GM21737 (cell line): ENCODE data around the gene LRRC18.

Experiments
- ATAC-seq: cut with Tn5 transposase; IDR thresholded peaks from one replicate; pipeline ENCODE4 v1.9.1; 2021; ENCODE audit warnings: mild to moderate bottlenecking, moderate library complexity; ENCODE audit not compliant: unreplicated experiment

Gene LRRC18

GRCh38 chr10:48939790-48940325 is at the start of gene LRRC18:
Gene LRRC18 (minus strand): TSS chr10:48939840. CDS start chr10:48914155, 25,685 bp downstream.
- ATAC-seq: no peak

- ATAC-seq: no peak
Observed at GRCh38 chr10:48985621-48986158, 46.0 kb upstream of the LRRC18 start.

- ATAC-seq: no peak
Observed at GRCh38 chr10:48983648-48984351, 44.2 kb upstream of the LRRC18 start.

GRCh38 chr10:48982584-48982983 is 42.9 kb upstream of the LRRC18 start:
- no peak for ATAC-seq

GRCh38 chr10:48981310-48981907 is 41.8 kb upstream of the LRRC18 start:
- ATAC-seq: no peak

- no peak for ATAC-seq
Observed at GRCh38 chr10:48978318-48978717, 38.7 kb upstream of the LRRC18 start.

GRCh38 chr10:48976196-48976595 is 36.6 kb upstream of the LRRC18 start:
- no peak for ATAC-seq

- ATAC-seq: no peak
Observed at GRCh38 chr10:48974510-48975156, 35.0 kb upstream of the LRRC18 start.

- no peak for ATAC-seq
Observed at GRCh38 chr10:48973065-48973464, 33.4 kb upstream of the LRRC18 start.

GRCh38 chr10:48970654-48971053 is 31.0 kb upstream of the LRRC18 start:
- ATAC-seq: no peak

GRCh38 chr10:48970046-48970445 is 30.4 kb upstream of the LRRC18 start:
- ATAC-seq: no peak

GRCh38 chr10:48968036-48968435 is 28.4 kb upstream of the LRRC18 start:
- no peak for ATAC-seq

- ATAC-seq: no peak
Observed at GRCh38 chr10:48965460-48965859, 25.8 kb upstream of the LRRC18 start.

GRCh38 chr10:48964038-48964437 is 24.4 kb upstream of the LRRC18 start:
- no peak for ATAC-seq

GRCh38 chr10:48958598-48959190 is 19.1 kb upstream of the LRRC18 start:
- no peak for ATAC-seq

GRCh38 chr10:48957361-48958151 is 17.9 kb upstream of the LRRC18 start:
- ATAC-seq: no peak

- ATAC-seq: no peak
Observed at GRCh38 chr10:48951707-48952106, 12.1 kb upstream of the LRRC18 start.

- no peak for ATAC-seq
Observed at GRCh38 chr10:48948470-48949037, 8.9 kb upstream of the LRRC18 start.

- no peak for ATAC-seq
Observed at GRCh38 chr10:48947690-48948469, 8.2 kb upstream of the LRRC18 start.
